WTC11 (cell line): ENCODE data around the gene MALT1.

ENCODE experiments used
- PRRX2 ChIP-seq: fragments of 250-450 bp; sonication (Bioruptor Pico); IDR thresholded peaks from 2 replicates; pipeline ENCODE4 v1.8.0; 2021; ENCODE audit warnings: mild to moderate bottlenecking
- TP53 ChIP-seq: sonication (generic); formaldehyde crosslinking; IDR thresholded peaks from 2 replicates; pipeline ENCODE4 v1.8.1; 2023; ENCODE audit warnings: mild to moderate bottlenecking, missing genetic modification reagents
- ZNF121 ChIP-seq: sonication (generic); formaldehyde crosslinking; IDR thresholded peaks from 2 replicates; pipeline ENCODE4 v1.8.0; 2023; ENCODE audit warnings: missing genetic modification reagents
- TF ChIP-seq, protein P1 (sequence below): sonication (generic); formaldehyde crosslinking; IDR thresholded peaks from 2 replicates; pipeline ENCODE4 v1.8.0; 2022; ENCODE audit warnings: mild to moderate bottlenecking, missing genetic modification reagents

DNA sequence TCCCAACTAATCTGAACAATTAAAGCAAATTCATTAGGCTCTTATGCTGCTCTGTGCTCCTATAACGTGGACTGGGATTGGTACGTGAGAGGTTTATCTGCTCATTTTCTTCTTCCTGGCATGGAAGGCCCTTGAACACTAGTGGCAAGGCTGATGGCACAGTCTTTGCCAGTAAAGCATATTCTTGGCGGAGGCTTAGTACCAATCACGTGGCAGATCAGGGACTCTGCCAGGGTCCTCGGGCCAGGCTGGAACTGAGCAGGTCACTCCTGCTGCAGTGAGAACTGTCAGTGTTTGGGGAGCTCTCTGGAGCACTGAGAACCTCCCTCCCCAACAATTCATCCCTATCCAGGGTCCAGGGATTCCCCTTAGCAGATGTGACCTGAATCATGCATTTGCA is 38.7 kb upstream of the MALT1 start:
- TF ChIP-seq PRRX2 (CRISPR knock-in tag) (no peak), ZNF121 (no peak), TP53 (CRISPR knock-in tag) (no peak)
- TF ChIP-seq, protein P1, sequence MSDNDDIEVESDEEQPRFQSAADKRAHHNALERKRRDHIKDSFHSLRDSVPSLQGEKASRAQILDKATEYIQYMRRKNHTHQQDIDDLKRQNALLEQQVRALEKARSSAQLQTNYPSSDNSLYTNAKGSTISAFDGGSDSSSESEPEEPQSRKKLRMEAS (CRISPR knock-in tag), result no peak
